GM23338 (cell line): ENCODE measurements around the gene UNC5A.

Experiments used
- CTCF ChIP-seq, 2 experiments: fragments of 200-600 bp in 1 of 2; sonication (generic) in 1 of 2; conservative IDR thresholded peaks; 2 replicates each; pipeline versions ENCODE4 v1.5.1 to v1.6.1; 2016 to 2017; ENCODE audit warnings: antibody characterized with exemption in 2 of 2, low read depth in 2 of 2, mild to moderate bottlenecking in 2 of 2, moderate library complexity in 1 of 2
- ETS1 ChIP-seq: IDR thresholded peaks from 2 replicates; pipeline ENCODE4 v1.6.1; 2016; ENCODE audit warnings: antibody characterized with exemption
- EZH2 ChIP-seq: fragments of 200-600 bp; sonication (generic); IDR thresholded peaks from one replicate; pipeline ENCODE4 v1.8.0; 2017; ENCODE audit warnings: antibody characterized with exemption, mild to moderate bottlenecking, low read depth; ENCODE audit not compliant: unreplicated experiment
- EZH2phosphoT487 ChIP-seq: fragments of 200-600 bp; sonication (generic); IDR thresholded peaks from one replicate; pipeline ENCODE4 v1.8.1; 2018; ENCODE audit warnings: antibody characterized with exemption; ENCODE audit not compliant: unreplicated experiment
- JUNB ChIP-seq: IDR thresholded peaks from one replicate; pipeline ENCODE4 v1.6.1; 2016; ENCODE audit warnings: antibody characterized with exemption; ENCODE audit not compliant: unreplicated experiment
- NANOG ChIP-seq: IDR thresholded peaks from 2 replicates; pipeline ENCODE4 v1.6.1; 2016; ENCODE audit warnings: antibody characterized with exemption, borderline replicate concordance
- POLR2AphosphoS5 ChIP-seq: IDR thresholded peaks from 2 replicates; pipeline ENCODE4 v1.6.1; 2016; ENCODE audit warnings: antibody characterized with exemption, low read depth
- ZNF114 ChIP-seq: fragments of 250-450 bp; sonication (Bioruptor Pico); IDR thresholded peaks from 2 replicates; pipeline ENCODE4 v1.5.0; 2020; ENCODE audit warnings: mild to moderate bottlenecking, moderate library complexity
- ZNF331 ChIP-seq: fragments of 250-450 bp; sonication (Bioruptor Pico); IDR thresholded peaks from 2 replicates; pipeline ENCODE4 v1.5.0; 2020; ENCODE audit warnings: low read depth, mild to moderate bottlenecking, moderate library complexity
- TF ChIP-seq, protein P1 (sequence below): IDR thresholded peaks from one replicate; pipeline ENCODE4 v1.6.1; 2018; ENCODE audit warnings: antibody characterized with exemption; ENCODE audit not compliant: unreplicated experiment

GRCh38 chr5:176878906-176879662 is 68.7 kb downstream of the UNC5A start:
- TF ChIP-seq CTCF (conservative IDR thresholded peaks at IDR 0.05; ENCODE audit: low read depth in 2 of 2) (no peak), ZNF331 (CRISPR knock-in tag) (no peak), NANOG (no peak), POLR2AphosphoS5 (no peak), EZH2phosphoT487 (no peak), EZH2 (no peak), ZNF114 (CRISPR knock-in tag) (no peak), ETS1 (no peak), JUNB (no peak)
- TF ChIP-seq, protein P1, sequence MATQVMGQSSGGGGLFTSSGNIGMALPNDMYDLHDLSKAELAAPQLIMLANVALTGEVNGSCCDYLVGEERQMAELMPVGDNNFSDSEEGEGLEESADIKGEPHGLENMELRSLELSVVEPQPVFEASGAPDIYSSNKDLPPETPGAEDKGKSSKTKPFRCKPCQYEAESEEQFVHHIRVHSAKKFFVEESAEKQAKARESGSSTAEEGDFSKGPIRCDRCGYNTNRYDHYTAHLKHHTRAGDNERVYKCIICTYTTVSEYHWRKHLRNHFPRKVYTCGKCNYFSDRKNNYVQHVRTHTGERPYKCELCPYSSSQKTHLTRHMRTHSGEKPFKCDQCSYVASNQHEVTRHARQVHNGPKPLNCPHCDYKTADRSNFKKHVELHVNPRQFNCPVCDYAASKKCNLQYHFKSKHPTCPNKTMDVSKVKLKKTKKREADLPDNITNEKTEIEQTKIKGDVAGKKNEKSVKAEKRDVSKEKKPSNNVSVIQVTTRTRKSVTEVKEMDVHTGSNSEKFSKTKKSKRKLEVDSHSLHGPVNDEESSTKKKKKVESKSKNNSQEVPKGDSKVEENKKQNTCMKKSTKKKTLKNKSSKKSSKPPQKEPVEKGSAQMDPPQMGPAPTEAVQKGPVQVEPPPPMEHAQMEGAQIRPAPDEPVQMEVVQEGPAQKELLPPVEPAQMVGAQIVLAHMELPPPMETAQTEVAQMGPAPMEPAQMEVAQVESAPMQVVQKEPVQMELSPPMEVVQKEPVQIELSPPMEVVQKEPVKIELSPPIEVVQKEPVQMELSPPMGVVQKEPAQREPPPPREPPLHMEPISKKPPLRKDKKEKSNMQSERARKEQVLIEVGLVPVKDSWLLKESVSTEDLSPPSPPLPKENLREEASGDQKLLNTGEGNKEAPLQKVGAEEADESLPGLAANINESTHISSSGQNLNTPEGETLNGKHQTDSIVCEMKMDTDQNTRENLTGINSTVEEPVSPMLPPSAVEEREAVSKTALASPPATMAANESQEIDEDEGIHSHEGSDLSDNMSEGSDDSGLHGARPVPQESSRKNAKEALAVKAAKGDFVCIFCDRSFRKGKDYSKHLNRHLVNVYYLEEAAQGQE = no peak
